Globus pallidus (tissue), 1 donor: Measurements from ENCODE around the gene SLC25A33.

ENCODE experiments used
- DNase-seq: peaks from one replicate; pipeline ENCODE4 v3.0.0-alpha.2; 2015; ENCODE audit warnings: low spot score

Gene SLC25A33

GRCh38 chr1:9601942-9602793 lies 62.9 kb downstream of the SLC25A33 start:
- DNase-seq, result no peak

- DNase-seq, result no peak
These were observed 63.5 kb downstream of the SLC25A33 start for GRCh38 chr1:9602794-9603167.

DNA sequence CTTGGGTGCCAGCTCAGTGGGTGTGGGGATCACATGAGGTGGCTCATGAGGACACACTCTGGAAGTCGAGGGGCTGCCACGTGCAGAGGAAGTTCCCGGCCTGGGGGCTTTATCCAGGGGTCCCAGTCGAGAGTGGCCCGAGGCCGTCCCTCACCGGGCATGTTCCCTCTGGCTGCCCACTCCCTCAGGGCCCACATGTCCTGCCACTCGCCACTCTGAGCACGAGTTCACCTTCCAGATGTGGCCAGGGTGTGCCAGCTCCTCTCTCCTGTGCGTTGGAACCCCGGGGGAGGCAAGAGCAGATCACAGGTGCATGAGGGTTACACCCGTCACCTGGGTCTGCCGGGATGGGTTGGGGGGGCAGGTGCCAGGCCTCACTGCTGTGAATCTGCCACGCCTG lies 64.0 kb downstream of the SLC25A33 start:
- no peak for DNase-seq

DNA sequence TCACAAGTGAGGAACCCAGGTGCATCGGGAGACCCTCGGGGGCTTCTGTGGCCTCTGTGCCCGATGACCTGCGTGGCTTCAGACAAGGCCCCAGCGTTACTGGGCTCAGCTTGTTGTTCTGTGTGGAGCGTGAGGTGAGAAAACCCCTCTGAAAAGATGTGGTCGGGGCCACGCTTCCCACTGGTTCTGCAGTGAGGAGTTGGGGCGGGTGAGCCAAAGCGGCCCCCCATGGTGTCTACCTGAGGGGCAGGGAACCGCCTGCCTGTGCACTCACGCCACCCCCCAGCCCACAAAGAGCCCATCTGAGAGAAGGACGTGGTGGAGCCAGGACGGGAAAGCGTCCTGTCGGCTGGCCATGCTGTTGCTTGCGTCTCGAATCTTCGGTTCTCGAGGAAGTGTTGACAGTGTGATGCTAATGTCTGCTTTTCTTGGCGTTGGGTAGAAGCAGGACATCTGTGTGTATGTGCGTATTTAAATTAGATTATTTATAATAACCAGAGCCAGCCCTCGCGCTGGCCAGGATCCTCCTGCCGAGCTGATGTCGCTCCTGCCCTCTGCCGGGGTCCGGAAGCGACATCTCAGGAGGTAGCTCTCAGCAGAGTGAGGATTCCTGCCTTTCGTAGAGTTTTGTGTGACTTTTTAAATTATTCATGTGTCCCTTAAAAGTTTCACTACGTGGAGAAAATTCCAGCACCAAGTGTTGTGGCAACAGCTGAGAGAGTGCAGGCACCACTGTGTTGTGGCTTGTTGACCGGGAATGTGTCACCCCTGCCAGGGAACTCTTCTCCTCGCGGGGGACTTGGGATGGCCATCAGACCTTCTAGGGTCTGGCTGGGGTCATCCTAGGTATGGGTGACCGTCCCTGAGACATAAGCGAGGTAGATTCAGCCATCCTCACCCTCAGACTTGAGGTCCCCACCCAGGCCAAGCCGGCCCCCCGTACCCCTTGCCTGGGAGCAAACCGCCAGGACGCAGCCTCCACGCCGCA lies 64.8 kb downstream of the SLC25A33 start:
- DNase-seq, result no peak

- no peak for DNase-seq
These were observed 65.6 kb downstream of the SLC25A33 start for GRCh38 chr1:9604836-9605235.

DNA sequence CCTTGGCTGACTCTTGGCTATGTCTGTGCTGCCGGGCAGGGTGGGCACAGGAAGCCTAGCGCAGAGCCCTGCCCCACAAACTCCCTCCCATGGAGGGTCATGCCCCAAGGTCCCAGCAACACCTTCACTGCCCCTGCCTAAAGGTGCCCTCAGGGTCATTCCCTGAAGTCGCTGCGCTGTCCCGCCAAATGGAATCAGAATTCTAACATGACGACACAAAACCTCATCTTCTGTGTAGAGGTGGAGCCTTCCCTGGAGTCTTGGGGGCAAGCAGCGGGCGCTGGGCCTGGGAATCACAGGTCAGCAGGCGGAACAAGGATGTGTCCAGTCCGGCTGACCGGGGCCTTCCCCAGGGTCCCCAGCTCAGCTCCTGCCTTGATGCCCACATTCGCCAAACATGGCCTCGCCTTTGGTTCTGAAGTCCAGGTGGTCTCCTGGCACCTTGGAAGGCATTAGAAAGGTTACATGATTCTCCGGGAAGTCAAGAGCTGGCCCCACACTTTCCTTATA lies 66.7 kb downstream of the SLC25A33 start:
- DNase-seq, result no peak

GRCh38 chr1:9606458-9606857 lies 67.2 kb downstream of the SLC25A33 start:
- no peak for DNase-seq

DNA sequence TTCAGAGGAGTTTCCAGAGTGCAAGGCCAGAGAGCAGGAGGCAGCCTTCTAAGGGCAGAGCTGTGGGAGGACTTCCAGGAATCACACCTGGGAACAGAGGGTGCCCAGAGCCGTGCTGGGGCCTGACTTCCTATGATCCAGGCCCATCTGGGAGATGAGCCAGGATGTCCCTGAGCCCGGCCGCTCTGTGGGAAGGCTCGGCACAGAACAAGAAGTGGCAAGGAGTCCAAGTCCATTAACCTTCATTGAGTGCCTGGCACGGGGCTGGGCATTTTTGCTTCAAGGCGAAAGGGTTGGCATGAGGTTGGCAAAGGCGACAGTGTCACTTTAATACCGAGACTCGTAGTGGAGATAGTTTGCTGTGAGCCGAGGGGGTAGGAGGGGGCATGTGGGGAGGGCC lies 67.7 kb downstream of the SLC25A33 start:
- no peak for DNase-seq

DNA sequence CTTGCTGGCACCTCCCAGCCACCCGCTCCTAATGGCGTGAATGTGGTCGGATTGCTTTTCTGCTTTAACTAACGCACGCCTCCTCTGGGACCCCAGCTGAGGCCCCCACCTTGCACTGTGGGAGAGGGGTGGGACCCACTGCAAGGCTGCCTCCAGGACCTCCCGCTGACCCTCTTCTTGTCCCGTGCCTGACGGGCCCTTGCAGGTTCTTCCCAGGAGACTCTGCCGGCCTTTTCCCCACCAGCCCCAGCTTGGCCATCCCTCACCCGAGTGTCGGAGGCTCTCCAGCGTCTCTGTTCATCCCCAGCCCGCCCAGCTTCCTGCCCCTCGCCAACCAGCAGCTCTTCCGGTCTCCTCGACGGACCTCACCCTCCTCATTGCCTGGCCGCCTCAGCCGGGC lies 68.1 kb downstream of the SLC25A33 start:
- DNase-seq, result no peak

GRCh38 chr1:9609998-9610397 lies 70.7 kb downstream of the SLC25A33 start:
- DNase-seq, result no peak

GRCh38 chr1:9610548-9610947 lies 71.3 kb downstream of the SLC25A33 start:
- DNase-seq, result no peak

GRCh38 chr1:9611716-9612115 lies 72.5 kb downstream of the SLC25A33 start:
- DNase-seq, result no peak

DNA sequence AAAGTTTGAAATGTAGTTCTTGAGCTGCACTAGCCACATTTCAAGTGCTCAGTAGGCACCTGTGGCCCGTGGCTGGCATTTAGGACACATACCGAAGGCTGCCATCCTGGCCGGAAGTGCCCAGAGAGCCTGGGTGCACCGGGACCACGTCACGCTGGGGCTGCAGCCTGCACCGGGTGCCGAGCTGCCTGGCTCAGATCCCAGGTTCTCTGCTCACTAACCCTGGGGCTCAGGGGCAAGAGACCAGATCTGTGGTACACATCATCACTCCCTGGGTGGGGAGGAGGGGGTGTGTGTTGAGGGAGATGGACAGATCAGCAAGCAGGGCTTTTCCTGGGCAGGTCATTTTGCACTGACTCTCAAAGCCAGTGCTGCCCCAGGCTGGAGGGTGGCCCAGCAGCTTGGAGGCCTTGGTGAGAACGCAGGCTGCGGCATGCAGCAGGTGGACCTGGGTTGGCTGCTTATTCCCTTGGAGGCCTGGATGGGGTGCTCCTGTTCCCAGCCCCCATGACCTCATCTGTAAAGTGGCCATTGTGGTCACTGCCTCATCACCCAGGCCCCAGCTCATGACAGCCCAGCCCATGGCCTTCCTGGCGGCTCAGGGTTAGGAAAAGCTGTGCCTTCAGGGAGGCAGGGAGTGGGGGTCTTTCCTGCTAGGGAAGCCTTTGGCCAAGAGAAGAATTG lies 73.0 kb downstream of the SLC25A33 start:
- DNase-seq, result no peak

GRCh38 chr1:9612871-9613624 lies 73.8 kb downstream of the SLC25A33 start:
- no peak for DNase-seq

DNA sequence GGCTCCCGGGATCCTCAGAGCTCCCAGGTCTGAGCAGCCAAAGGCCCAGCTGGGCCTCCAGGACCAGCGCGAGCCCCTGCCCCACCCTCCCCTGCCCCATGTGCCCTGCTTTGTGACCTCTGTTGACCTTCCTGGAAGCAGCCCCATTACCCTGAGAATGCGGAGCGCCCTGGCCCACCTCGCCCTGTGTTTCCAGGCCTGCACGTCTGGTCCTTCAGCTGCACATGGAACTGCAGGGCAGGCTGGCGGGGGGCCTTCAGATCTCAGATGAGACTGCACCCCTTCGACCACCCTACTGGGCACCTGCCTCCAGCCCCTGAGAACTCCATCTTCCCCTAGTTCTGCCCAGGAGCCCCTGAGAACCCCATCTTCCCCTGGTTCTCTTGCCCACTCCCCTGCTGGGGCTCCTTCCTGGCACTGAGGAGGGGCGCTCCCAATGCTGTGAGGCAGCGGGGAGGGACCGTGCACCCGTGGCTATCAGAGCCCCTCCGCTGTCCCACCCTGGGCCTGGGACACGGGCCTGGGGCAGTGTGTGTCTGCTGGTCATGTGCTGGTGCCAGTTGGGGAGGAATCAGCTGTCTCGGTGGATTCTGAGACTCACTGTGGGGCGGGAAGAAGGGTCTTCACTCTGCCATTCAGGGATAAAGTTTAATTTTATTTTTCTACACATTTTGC lies 74.5 kb downstream of the SLC25A33 start:
- DNase-seq, result no peak

GRCh38 chr1:9615316-9616063 lies 76.2 kb downstream of the SLC25A33 start:
- no peak for DNase-seq

GRCh38 chr1:9618909-9619679 lies 79.8 kb downstream of the SLC25A33 start:
- no peak for DNase-seq

GRCh38 chr1:9621032-9621431 lies 81.8 kb downstream of the SLC25A33 start:
- DNase-seq, result no peak

- DNase-seq, result no peak
These were observed 84.8 kb downstream of the SLC25A33 start for GRCh38 chr1:9624081-9624480.
